ENCODE data around the gene TSHZ2.

DNA sequence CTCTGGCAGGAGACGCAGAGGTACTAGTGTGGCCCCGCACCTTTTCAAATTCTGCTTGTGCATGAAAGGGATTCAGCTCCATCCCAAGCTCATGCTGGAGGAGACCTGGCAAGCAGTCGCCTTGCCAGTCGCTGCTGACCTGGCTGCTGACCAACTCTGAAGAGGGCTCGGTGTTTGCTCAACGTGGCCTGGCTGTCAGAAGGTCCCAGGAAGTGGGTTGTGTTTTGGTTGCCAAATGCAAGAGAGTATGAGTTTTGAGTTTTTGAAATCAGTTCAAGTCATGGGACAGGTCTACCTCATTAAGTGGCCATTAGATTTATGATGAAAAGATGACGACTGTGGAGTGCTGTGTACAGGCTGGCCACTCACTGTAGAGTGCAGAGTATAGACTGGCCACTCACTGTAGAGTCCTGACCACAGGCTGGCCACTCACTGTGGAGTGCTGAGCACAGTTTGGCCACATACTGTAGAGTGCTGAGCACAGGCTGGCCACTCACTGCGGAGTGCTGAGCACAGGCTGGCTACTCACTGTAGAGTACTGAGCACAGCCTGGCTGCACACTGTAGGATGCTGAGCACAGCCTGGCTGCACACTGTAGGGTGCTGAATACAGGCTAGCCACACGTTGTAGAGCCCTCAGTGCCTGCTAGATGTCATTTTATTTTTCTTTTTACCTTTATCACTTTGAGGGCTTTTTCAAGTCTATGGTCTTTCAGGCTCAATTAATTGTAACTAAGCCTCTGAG lies 427.6 kb downstream of the TSHZ2 start:
- TF ChIP-seq, protein P1, sequence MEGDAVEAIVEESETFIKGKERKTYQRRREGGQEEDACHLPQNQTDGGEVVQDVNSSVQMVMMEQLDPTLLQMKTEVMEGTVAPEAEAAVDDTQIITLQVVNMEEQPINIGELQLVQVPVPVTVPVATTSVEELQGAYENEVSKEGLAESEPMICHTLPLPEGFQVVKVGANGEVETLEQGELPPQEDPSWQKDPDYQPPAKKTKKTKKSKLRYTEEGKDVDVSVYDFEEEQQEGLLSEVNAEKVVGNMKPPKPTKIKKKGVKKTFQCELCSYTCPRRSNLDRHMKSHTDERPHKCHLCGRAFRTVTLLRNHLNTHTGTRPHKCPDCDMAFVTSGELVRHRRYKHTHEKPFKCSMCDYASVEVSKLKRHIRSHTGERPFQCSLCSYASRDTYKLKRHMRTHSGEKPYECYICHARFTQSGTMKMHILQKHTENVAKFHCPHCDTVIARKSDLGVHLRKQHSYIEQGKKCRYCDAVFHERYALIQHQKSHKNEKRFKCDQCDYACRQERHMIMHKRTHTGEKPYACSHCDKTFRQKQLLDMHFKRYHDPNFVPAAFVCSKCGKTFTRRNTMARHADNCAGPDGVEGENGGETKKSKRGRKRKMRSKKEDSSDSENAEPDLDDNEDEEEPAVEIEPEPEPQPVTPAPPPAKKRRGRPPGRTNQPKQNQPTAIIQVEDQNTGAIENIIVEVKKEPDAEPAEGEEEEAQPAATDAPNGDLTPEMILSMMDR (IDR thresholded peaks at IDR 0.05): no peak
- no peak for TF ChIP-seq ZFX (IDR thresholded peaks at IDR 0.05; ENCODE audit: borderline replicate concordance)
